ENCODE measurements around the gene TET1.

DNA sequence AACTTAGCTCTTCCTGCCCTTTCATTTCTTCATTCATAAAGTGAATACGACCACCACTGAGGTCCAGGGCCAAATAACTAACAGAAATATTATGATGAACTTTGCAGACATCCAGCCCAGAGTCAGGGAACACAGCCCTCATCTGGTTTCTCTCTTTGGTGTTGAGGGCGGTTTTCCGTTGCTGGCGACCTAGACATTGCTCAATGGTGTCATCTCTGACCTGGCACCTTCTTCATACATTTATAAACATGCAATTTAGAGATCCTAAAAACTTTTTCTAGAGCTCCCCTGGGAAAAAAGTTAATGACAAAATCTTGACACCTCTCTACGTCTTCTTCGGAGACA, 324 bp upstream of the TET1 start:
- TF ChIP-seq, protein P1, sequence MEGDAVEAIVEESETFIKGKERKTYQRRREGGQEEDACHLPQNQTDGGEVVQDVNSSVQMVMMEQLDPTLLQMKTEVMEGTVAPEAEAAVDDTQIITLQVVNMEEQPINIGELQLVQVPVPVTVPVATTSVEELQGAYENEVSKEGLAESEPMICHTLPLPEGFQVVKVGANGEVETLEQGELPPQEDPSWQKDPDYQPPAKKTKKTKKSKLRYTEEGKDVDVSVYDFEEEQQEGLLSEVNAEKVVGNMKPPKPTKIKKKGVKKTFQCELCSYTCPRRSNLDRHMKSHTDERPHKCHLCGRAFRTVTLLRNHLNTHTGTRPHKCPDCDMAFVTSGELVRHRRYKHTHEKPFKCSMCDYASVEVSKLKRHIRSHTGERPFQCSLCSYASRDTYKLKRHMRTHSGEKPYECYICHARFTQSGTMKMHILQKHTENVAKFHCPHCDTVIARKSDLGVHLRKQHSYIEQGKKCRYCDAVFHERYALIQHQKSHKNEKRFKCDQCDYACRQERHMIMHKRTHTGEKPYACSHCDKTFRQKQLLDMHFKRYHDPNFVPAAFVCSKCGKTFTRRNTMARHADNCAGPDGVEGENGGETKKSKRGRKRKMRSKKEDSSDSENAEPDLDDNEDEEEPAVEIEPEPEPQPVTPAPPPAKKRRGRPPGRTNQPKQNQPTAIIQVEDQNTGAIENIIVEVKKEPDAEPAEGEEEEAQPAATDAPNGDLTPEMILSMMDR (IDR thresholded peaks at IDR 0.05) = no peak
- no peak for TF ChIP-seq EP300 (IDR thresholded peaks at IDR 0.05)
- no peak for TF ChIP-seq POLR2AphosphoS5 (IDR thresholded peaks at IDR 0.05)
- no peak for TF ChIP-seq POLR2A (IDR thresholded peaks at IDR 0.05)
